Smooth muscle cell (in vitro differentiated cells): ENCODE data around the gene RBP2. TPM values are rescaled to one million over a fixed set of nuclear protein-coding genes. Genes with fewer than 3 reads are reported as not detected.

Experiments
- DNase-seq: peaks from one replicate; lab custom pipeline; 2025; ENCODE audit not compliant: unreplicated experiment; lab: John Stamatoyannopoulos, UW
- H2AFZ ChIP-seq: fragments of 200-600 bp; sonication (generic); 2 replicates; pipeline ENCODE4 v1.6.0; 2016; ENCODE audit warnings: antibody characterized with exemption, low read depth, mild to moderate bottlenecking
- H3F3A ChIP-seq: fragments of 200-600 bp; sonication (generic); 2 replicates; pipeline ENCODE4 v1.6.0; 2017; ENCODE audit warnings: antibody characterized with exemption, low read depth
- H3K27ac ChIP-seq: fragments of 200-600 bp; sonication (generic); 2 replicates; pipeline ENCODE4 v1.5.1; 2016; ENCODE audit warnings: low read depth, mild to moderate bottlenecking
- H3K27me3 ChIP-seq: fragments of 200-600 bp; sonication (generic); 2 replicates; pipeline ENCODE4 v1.6.1; 2016; ENCODE audit warnings: low read depth, mild to moderate bottlenecking
- H3K36me3 ChIP-seq: fragments of 200-600 bp; sonication (generic); 2 replicates; pipeline ENCODE4 v1.5.1; 2016; ENCODE audit warnings: low read depth
- H3K4me1 ChIP-seq: fragments of 200-600 bp; sonication (generic); 2 replicates; pipeline ENCODE4 v1.5.1; 2016; ENCODE audit warnings: low read depth
- H3K4me2 ChIP-seq: fragments of 200-600 bp; sonication (generic); 2 replicates; pipeline ENCODE4 v1.6.0; 2016; ENCODE audit warnings: mild to moderate bottlenecking
- H3K4me3 ChIP-seq: fragments of 200-600 bp; sonication (generic); 2 replicates; pipeline ENCODE4 v1.5.1; 2016; ENCODE audit warnings: mild to moderate bottlenecking
- H3K79me2 ChIP-seq: fragments of 200-600 bp; sonication (generic); 2 replicates; pipeline ENCODE4 v1.6.0; 2016; ENCODE audit warnings: low read depth, mild to moderate bottlenecking
- H3K9ac ChIP-seq: fragments of 200-600 bp; sonication (generic); 2 replicates; pipeline ENCODE4 v1.6.0; 2016; ENCODE audit warnings: low read depth
- H3K9me3 ChIP-seq: fragments of 200-600 bp; sonication (generic); replicated peaks from 2 replicates; pipeline ENCODE4 v1.5.1; 2016; ENCODE audit warnings: low read depth
- H4K20me1 ChIP-seq: fragments of 200-600 bp; sonication (generic); 2 replicates; pipeline ENCODE4 v1.6.0; 2016; ENCODE audit warnings: low read depth
- CTCF ChIP-seq: fragments of 200-600 bp; sonication (generic); IDR thresholded peaks from 2 replicates; pipeline ENCODE4 v1.5.1; 2017; ENCODE audit warnings: borderline replicate concordance, mild to moderate bottlenecking, antibody characterized with exemption; ENCODE audit not compliant: insufficient read depth, poor library complexity, severe bottlenecking
- WGBS: methylation state at CpG from one replicate; pipeline ENCODE4 v1.1.7; 2016; ENCODE audit warnings: low lambda C conversion rate; 5-methylcytosine and 5-hydroxymethylcytosine counted together
- polyA plus RNA-seq: library from polyadenylated mRNA; unstranded; fragments of >200 nt; fragmentation: Nextera tagmentation; extraction: Ambion mirVana; gene quantifications from 2 replicates; pipeline ENCODE4 v1.2.1, GENCODE V29; 2016
- total RNA-seq: library from RNA; depleted of rRNA; stranded (reverse); fragments of >200 nt; gene quantifications from 2 replicates; pipeline ENCODE4 v1.2.3, GENCODE V29; 2014

RBP2 gene
- total and polyA plus RNA-seq, 2 experiments from 2014 or later: not detected

GRCh38 chr3:139499536-139499935, 23.2 kb upstream of the RBP2 start:
- Histone ChIP-seq H3K9me3 (no peaks in the 10 kb centered on the region), H3K9ac (no peak overlapping the region)
- 82% methylated on average over 2 of the region's 2 CpGs for WGBS

GRCh38 chr3:139493826-139494385, 17.6 kb upstream of the RBP2 start:
- no peaks in the 10 kb centered on the region for H4K20me1 ChIP-seq
- H3K9me3 ChIP-seq: no peaks in the 10 kb centered on the region
- H3K4me3 ChIP-seq: no peak overlapping the region
- no peak overlapping the region for H2AFZ ChIP-seq
- H3K9ac ChIP-seq: no peak overlapping the region
- H3K27ac ChIP-seq: no peak overlapping the region
- DNase-seq: no peak
- H3F3A ChIP-seq: no peaks in the 10 kb centered on the region
- no peak for TF ChIP-seq CTCF
- WGBS: 84% methylated on average over 6 of the region's 6 CpGs
- H3K79me2 ChIP-seq: no peaks in the 10 kb centered on the region
- no peaks in the 10 kb centered on the region for H3K36me3 ChIP-seq
- H3K27me3 ChIP-seq: no peaks in the 10 kb centered on the region
- no peak overlapping the region for H3K4me2 ChIP-seq
- H3K4me1 ChIP-seq: no peaks in the 10 kb centered on the region

More at GRCh38 chr3:139499536-139499935, 23.2 kb upstream of the RBP2 start:
- TF ChIP-seq CTCF: no peak
- no peak overlapping the region for H2AFZ ChIP-seq
- H3F3A ChIP-seq: no peaks in the 10 kb centered on the region
- no peak overlapping the region for H3K4me3 ChIP-seq
- no peak overlapping the region for H3K27ac ChIP-seq
- no peaks in the 10 kb centered on the region for H3K79me2 ChIP-seq
- H3K4me1 ChIP-seq: no peaks in the 10 kb centered on the region
- DNase-seq: no peak
- H3K27me3 ChIP-seq: no peaks in the 10 kb centered on the region
- H3K36me3 ChIP-seq: no peaks in the 10 kb centered on the region
- H4K20me1 ChIP-seq: no peaks in the 10 kb centered on the region
- H3K4me2 ChIP-seq: no peak overlapping the region

DNA sequence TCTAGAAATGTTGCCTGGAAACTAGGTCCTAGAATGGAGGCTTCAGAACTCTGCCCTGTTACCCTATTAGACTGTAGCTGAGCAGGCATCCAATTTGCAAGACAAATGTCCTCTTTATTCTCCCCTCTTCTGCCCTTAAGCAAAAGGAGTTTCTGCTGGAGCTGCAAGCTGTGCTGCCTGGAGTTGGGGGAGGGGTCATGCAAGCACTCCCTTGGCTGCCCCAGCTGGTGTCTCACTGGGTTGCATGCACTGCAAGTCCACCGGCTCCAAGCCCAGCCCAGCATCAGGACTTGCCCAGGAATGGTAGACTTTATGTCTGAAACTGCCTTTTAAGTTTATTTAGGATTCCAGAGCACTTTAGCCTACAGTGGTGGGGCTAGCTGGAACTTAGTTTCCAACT, 15.7 kb upstream of the RBP2 start:
- Histone ChIP-seq H3K9me3 (no peaks in the 10 kb centered on the region), H3K9ac (no peak overlapping the region), H4K20me1 (no peaks in the 10 kb centered on the region), H3K27ac (no peak overlapping the region), H3K36me3 (no peaks in the 10 kb centered on the region), H3F3A (no peaks in the 10 kb centered on the region), H3K4me1 (no peaks in the 10 kb centered on the region), H3K27me3 (no peaks in the 10 kb centered on the region), H2AFZ (no peak overlapping the region), H3K79me2 (no peaks in the 10 kb centered on the region), H3K4me2 (no peak overlapping the region), H3K4me3 (no peak overlapping the region)
- no peak for TF ChIP-seq CTCF
- WGBS: 67% methylated on average over 1 of the region's 1 CpG
- DNase-seq: no peak

DNA sequence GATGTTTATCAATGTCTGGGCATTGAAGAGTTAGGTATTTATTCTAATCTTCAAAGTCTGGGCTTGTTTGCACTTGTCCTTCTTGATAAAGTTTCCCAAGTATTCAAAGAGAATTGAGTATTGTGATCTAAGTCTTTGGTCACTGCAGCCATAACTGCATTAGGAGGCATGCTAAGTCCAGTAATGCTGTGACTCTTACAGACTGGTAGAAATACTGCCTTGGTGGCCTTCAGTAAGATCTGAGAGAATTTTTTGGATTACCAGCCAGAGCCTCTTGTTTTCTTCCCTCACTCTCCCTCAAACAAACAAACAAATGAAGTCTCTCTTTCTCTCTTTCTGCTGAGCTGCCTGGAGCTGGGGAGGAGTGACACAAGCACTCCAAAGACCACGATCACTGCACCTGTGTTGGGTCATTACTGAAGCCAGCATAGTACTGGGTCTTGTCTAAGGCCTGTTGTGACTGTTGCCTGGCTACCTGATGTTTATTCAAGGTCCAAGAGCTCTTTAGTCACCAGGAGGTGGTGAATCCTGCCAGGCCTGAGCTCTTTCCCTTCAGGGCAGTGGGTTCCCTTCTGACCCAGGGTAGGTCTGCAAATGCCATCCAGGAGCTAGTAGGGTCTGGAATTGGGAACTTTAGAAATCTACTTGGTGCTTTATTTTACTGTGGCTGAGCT, 14.8 kb upstream of the RBP2 start:
- H3K27me3 ChIP-seq: no peaks in the 10 kb centered on the region

More for the DNA sequence above, 14.8 kb upstream of the RBP2 start:
- Histone ChIP-seq H3K27ac (no peak overlapping the region), H3K4me2 (no peak overlapping the region), H4K20me1 (no peaks in the 10 kb centered on the region), H3K36me3 (no peaks in the 10 kb centered on the region), H3F3A (no peaks in the 10 kb centered on the region), H3K4me1 (no peaks in the 10 kb centered on the region), H3K4me3 (no peak overlapping the region), H3K9me3 (no peaks in the 10 kb centered on the region), H2AFZ (no peak overlapping the region), H3K9ac (no peak overlapping the region), H3K79me2 (no peaks in the 10 kb centered on the region)
- no peak for DNase-seq
- TF ChIP-seq CTCF: no peak
- WGBS: 30% methylated on average over 1 of the region's 1 CpG
